HL-60 (cell line): ENCODE data around the gene POLR3E.

Experiments
- CTCF ChIP-seq: IDR thresholded peaks from one replicate; pipeline ENCODE4 v1.5.1; 2011; ENCODE audit warnings: low read length, control low read depth, inconsistent platforms; ENCODE audit not compliant: insufficient read depth
- POLR2AphosphoS5 ChIP-seq: IDR thresholded peaks from 2 replicates; pipeline ENCODE4 v1.6.1; 2012; ENCODE audit warnings: low read depth
- REST ChIP-seq: IDR thresholded peaks from 2 replicates; pipeline ENCODE4 v1.6.1; 2012; ENCODE audit warnings: low read depth; ENCODE audit not compliant: insufficient replicate concordance

GRCh38 chr16:22366889-22367288 is 69.7 kb downstream of the POLR3E start:
- TF ChIP-seq CTCF (no peak), POLR2AphosphoS5 (no peak), REST (no peak)
